ENCODE data around the gene TINCR.

Gene TINCR

DNA sequence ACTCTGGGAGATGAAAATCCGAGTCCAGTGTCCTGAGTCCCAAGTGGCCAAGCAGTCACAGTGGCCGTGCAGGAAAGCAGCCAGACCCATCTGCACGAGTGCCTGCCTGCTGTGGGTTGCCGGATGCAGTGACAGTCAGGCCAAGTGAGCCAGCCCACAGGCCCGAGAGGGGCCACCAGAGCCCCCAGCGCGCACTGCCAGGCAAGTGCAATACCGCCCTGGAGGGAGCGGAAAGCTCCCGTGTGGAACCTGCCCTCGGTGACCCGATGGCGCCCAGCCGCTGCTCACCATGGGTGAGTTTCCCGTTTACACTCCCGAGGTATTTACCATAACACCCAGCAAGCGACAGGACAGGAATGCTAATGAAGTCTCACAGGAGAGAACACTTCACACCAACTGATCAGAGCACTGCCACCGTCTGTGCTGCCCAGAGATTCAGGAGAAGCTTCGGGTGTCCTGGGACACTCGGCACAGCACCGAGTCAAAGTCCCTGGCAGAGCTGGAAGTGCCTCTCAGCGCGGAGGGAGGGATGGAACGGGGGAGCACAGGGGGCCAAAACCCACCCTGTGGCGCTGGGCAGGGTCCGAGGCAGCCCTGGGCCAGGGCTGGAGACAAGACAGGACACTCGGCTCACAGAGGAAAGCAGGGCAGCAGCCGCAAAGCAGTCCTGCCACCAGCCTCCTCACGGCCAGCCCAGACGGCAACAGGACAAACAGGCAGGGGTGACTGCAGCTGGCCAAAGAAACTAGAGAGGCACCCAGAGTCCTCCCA, 21.3 kb upstream of the TINCR start:
- DNase-seq (ENCODE audit: low read depth in 2 of 2) = no peak

DNA sequence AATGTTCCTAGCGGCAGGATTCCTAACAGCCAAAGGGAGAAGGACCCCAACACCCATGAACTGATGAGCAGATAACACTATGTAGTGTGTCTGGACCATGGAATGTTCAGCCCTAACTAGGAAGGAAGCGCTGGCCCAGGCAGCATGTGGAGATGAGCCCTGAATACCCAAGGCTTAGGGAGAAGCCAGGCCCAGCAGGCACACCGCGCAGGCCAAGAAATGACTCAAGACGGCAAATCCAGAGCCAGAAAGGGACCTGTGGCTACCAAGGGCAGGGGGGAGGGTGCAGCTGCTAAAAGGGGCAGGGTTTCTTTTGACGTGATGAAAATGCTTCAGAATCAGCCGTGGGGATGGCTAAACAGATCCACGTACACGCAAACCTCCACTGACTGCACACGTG, 20.7 kb upstream of the TINCR start:
- DNase-seq (ENCODE audit: low read depth in 2 of 2) = no peak

DNA sequence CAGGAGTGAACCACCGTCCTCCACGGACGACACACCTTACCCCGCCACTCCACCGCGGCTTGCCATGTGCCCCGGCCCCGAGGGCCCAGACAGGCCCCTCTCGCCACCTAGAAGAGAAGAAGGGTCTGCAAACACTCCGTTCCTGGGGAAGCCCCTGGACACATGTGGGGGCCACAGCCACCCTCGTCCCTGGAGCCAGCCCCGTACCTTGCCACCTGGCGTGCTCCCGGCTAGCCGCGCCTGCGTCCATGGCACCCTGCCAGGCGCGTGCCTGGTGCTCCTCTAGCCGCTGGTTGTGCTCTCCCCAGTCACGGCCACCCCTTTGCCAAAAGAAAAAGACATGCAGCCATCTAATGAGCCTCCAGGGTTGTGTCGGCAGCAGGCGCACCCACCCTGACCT, 19.9 kb upstream of the TINCR start:
- DNase-seq (ENCODE audit: low read depth in 2 of 2) = no peak

DNA sequence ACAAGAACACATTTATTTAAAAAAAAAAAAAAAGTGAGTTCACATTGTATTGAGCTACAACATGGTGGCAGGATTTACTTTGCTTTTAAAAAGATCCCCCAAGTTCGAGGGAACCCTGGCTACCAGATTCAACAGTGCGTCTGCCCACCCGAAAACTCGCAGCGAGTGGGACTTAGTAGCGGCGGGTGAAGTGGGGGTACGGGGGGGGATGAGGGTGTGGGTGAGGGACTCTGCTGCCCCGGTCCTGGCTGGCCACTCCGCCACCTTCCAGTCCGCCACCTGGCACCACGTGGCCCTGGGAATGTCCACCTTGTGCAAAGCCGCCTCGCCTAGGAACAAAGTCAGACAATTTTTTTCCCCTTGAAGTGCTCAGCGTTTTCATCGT, 19.3 kb upstream of the TINCR start:
- DNase-seq (ENCODE audit: low read depth in 2 of 2) = no peak

DNA sequence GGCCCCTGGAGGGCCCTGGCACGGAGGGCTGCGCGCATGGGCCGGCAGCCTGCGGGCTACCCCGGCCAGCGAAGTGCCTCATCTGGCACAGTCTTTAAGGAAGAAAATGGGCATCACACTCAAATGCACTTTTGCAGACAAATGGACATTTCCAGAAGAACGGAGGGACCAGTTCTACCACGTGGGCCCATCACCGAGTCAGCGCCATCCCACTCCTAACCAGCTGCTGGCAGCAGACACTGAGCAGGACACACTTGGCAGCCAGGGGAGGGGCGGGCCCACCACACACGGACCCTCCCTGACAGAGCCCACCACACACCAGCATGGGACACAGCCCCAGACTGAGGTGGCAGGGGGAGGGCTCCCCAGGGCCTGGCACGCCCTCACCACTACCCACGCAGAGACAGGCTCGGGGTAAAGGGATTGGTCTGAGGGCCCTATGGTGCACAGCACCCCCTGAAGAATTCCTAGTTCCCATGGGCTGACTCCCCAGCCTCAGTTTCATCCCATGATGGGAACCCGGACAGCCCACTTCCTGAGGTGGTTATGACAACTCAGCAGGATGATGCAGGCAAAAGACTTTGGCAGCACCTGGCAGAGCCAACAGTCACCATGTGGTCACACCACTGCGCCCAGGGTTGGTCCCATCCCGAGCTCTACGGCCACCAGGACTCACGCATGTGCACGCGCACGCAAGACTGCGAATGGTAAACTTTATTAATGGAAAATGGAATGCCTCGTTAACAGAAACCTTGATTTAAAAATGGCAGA, 18.7 kb upstream of the TINCR start:
- no peak for DNase-seq (ENCODE audit: low read depth in 2 of 2)

DNA sequence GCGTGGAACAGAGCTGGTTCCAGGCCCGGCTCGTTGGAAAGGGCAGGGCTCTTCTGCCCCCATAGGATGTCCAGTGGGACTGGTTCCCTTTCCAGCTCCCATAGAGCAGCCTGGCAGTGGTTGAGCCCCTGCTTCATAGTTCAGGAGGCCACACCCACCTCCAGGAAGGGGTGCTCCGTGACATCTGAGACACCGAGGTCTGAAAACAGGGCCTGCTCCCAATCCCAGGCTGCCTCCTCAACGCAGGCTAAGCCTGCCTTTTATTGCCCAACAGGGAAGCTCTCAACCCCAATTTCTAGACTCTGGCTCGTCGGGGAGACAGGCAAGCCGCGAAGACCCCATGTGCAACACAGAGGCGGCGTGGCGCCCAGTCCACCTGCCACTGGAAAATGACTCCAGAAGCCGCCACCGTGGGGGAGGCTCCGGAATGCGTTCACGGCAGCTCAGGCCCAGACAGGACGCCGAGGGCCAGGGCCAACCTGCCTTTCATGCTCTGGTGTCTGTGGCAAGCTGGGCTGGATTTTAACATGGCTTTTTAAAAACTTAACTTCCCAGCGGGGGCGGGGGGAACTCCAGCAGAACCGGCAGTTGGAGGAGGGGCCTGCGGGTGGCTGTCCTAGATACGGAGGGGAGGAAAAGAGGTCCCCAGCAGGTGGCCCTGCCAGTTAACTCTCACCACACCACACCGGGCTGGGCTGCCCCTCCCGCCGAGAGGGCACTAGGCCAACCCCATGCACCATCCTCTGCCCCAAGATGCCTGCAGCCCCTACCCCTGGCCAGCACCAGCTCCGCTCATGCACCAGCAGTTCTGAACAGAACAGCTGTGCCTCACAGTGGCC, 17.9 kb upstream of the TINCR start:
- DNase-seq (ENCODE audit: low read depth in 2 of 2) = peak; percentile 13 to 23

DNA sequence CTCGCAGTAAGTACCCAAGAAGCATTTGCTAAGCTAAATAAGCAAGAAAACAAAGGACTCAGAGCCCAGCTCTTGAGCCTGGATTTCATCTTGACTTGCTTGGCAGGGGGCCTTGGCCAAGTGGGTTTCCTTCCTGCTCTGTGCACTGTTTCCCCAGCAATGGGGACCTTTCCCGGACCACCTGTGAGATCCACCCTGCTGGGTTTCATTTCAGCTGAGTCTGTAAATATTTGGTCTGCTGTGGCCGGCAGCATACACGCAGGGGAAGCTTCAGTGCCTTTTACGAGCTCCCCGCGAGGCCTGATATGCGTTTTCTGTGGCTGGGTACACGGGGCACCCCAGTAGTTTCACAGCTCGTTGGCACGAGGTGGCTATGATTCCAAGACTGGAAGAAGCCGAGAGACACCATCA, 12.4 kb upstream of the TINCR start:
- DNase-seq (ENCODE audit: low read depth in 2 of 2) = no peak

DNA sequence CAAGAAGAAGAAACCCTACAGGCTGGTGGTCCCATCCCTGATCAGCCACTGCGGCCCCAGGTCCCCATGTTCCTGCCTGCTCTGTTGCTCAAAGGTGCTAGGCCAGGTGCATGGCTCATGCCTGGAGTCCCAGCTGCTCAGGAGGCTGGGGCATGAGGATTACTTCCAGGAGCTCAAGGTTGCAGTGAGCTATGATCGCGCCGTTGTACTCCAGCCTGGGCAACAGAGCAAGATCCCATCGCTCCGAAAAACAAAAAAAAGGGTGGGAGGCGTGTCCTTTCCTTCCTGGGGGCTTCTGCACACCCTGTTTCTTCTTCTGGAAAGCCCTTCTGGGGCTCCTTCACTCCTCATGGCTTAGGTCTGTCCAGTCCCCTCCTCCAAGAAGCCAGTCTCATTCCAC, 11.9 kb upstream of the TINCR start:
- no peak for DNase-seq (ENCODE audit: low read depth in 2 of 2)

DNA sequence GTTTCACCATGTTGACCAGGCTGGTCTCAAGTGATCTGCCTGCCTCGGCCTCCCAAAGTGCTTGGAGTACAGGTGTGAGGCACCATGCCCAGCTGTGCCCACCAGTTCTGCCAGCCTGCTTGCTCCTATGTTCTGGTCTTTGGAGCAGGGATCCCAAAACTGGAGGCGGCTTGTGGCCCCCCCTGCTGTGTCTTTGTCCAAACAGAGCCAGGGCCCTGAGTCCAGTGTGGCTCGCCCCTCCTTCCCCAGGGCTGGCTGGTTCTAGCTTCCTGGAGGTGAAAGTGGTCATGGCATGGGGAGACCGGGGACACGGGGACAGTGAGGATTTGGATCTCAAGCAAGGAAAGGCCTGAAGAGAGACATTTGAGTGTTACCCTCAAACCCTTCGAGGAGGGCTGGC, 11.5 kb upstream of the TINCR start:
- no peak for DNase-seq (ENCODE audit: low read depth in 2 of 2)

DNA sequence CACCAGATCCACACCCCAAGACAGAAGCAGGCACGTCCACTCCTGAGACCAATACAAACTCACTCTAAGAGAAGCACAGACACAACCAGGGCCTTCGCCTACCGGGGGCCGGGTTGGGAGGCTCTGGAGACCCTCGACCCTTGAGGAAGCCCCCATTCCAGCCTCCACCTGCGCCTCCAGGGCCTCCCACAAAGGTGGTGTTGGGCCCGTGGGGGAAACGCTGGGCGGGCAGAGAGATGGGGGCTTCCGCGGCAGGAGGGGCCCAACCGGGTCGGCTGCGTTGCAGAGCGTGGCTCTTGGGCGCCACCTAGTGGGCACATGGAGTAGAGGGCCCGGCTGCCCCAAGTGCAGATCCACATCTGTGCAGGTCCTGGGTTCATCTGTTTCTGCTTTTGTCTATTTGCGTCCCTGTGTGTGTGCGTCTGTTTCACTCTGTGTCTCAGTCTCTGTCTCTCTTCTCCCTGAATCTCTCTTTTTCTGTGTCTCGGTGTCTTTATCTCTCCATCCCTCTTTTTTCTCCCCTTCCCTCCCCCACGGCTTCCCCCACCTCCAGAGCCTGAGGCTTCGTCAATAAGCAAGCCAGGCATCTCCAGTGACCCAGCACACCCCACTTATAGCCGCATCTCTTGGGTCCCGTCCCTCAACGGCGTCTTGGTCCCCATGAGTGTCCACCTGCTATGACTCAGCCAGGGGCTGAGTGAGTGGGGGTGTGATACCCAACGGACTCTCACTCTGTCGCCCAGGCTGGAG, 10.5 kb upstream of the TINCR start:
- peak; percentile 42 to 67 for DNase-seq (ENCODE audit: low read depth in 2 of 2)

DNA sequence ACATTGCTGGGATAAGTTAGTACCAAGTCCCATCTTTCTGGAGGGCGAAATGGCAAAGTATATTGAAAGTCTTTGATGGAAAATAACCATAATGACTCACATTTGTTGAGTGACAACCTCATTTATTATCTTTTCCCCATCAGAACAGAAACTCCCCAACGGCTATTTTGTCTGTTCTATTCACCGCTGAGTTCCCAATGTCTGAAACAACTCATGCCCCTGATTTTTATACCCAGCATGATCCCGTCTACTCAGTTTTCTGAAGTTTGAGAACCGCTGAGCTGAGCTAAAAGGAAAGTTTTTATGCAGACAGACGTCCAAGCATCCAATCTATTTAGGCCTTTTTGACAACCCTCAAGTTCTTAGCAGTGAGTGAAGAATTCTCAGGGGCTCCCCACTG, 7.8 kb upstream of the TINCR start:
- DNase-seq (ENCODE audit: low read depth in 2 of 2) = no peak

DNA sequence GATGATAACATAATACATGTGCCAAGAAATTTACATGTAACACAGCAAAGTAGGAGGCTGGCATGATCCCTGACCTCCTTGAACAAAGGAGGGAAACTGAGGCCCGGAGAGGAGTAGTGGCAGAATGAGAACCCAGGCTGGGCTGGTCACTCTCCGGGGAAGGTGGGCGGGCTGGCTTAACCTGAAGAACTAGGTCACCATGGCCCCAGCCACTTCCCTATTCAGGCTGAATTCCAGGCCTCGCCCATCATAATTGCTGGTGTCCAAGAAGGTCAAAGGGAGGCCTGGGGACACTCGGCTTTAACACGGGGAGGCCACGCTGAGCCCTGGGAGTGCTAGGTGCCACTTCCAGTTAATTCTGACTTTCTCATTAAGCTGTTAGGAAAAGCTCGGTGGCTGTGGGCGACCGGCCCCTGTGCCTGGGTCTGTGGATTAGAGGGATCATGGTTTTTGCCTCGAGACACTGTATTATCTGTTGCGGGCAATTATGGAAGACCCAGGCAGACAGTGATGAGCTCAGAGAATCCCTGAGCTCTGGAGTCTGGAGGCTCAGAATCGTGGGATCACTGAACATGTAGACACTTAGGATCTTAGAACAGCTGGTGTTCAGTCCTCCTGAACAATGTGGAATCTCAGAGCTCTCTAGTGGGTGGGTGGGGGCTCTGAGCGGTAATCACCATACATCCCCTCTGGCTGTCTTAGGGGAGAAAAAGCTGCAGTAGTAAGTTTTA, 5.0 kb upstream of the TINCR start:
- no peak for DNase-seq (ENCODE audit: low read depth in 2 of 2)

DNA sequence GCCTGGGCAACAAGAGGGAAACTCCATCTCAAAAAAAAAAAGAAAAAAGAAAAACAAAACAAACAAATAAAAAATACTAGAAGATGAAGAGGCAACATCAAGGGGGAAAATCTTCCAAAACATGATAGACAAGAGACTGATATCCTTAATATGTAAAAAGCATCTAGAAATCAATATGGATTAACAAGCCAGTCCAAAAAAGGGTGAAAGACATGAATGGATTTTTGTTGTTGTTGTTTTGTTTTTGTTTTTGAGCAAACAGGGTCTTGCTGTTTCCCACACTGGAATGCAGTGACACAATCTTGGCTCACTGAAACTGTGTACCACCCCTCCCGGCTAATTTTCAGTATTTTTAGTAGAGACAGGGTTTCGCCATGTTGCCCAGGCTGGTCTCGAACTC, 4.0 kb upstream of the TINCR start:
- DNase-seq (ENCODE audit: low read depth in 2 of 2) = no peak

DNA sequence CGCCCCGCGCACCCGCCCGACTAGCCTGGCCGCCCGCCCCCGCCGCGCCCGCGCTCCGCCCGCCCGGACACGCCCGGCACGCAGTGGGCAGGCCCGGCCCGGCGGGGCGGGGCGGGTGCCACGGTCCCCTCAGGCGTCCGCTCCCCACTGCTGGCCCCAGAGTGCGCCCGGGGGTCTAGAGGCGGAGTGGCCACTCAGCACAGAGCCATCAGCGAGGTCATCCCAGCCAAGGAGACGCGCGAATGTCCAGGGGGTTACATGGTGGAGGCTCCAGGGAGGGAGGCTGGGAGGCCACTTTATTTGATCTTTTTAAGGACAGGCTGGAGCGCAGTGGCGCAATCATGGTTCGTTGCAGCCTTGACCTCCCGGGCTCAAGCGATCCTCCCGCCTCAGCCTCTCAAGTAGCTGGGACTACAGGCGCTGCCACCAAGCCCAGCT, 236 bp upstream of the TINCR start:
- no peak for DNase-seq (ENCODE audit: low read depth in 2 of 2)

DNA sequence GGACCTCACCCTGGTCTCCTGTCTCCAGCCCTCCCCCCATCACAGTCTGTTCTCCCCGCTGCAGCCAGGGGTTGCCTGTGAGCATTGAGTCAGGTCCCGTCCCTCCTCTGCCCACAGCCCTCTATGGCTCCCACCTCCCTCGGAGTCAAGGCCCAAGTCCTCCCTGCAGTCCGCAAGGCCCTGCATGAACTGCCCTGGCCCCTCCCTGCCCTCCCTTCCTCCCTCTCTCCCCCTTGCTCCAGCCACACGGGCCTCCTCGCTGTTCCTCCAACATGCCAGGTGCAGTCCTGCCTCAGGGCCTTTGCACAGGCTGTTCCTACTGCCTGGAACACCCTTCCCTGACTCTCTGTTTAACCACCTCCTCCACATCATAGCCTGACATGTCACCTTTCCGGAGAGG, 2.8 kb downstream of the TINCR start:
- DNase-seq (ENCODE audit: low read depth in 2 of 2) = no peak

DNA sequence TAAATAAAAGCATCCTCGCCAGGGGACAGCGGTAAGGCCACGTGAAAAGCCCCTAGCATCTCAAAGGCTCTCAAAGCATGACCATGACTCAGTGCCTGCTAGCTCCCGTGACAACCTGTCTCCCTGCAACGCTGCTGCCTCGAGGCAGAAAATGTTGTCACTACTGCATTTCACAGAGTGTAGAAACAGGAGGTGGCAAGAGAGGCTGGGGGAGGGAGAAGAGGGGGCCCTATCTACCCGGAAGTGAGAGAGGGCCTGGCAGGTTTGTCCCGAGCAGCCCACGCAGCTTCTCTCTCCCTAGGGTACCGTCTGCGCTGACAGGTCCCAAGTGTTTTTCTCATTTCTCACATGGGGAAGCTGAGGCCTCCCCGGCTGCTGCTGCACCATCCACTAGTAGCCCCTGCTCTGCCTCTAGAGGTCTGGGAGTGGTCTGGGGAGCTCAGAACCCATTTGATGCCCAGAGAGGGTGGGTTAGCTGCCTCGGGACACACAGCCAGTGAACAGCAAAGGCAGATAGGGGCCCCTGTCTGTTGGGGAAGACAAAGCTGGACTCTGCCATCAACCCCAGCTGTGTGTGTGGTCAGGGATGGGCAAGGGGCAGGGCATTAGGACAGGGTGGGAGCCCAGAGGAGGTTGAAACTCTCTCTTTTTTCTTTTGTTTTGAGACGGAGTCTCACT, 3.7 kb downstream of the TINCR start:
- no peak for DNase-seq (ENCODE audit: low read depth in 2 of 2)

DNA sequence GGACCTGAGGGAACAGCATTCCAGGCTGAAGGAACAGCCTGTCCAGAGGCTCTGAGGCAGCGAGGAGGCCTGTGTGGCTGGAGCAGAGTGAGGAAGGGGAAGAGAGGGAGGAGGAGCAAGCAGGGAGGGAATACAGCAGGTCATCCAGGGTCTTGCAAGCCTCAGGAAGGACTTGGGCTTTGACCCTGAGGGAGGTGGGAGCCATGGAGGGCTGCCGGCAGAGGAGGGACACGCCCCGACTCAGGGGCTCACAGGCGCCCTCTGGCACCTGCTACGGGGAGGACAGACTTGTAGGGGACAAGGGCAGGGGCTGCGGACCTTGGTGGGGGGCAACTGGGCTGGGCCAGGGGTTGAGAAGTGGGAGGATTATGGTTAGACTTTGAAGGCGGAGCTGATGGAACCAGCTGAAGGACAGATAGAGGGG, 4.7 kb downstream of the TINCR start:
- no peak for DNase-seq (ENCODE audit: low read depth in 2 of 2)

DNA sequence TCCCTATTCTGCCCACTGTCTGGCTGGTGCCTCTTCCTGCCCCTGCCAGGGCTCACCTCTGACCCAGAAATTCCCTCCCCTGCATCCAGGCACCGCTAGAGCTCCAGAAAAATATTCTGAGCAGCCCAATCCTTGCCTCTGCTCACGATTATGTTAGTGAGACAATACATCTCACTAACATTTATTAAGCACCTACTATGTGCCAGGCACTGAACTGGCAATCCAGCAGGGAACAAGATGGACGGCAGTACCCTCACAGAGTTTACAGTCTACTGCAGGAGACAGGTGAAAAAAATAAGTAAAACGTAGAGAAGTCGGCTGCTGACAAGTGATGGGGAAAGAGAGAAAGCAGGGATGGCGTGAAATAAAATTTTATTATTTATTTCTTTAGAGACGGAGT, 5.5 kb downstream of the TINCR start:
- DNase-seq (ENCODE audit: low read depth in 2 of 2) = no peak

DNA sequence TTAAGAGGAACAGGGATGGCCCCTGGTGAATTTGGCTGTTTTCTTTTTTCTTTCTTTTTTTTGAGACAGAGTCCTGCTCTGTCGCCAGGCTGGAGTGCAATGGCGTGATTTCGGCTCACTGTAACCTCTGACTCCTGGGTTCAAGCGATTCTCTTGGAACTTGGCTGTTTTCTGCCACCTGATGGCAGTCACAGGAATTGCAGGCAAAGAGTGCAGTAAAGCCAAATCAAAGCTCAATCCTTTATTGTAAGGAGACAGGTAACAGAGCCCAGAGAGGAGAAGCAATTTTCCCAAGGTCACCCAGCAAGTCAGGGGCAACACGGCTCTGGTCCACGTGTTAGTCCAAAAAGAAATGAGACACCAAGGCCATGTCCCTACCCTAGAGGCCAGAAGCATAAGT, 6.2 kb downstream of the TINCR start:
- DNase-seq (ENCODE audit: low read depth in 2 of 2) = no peak

DNA sequence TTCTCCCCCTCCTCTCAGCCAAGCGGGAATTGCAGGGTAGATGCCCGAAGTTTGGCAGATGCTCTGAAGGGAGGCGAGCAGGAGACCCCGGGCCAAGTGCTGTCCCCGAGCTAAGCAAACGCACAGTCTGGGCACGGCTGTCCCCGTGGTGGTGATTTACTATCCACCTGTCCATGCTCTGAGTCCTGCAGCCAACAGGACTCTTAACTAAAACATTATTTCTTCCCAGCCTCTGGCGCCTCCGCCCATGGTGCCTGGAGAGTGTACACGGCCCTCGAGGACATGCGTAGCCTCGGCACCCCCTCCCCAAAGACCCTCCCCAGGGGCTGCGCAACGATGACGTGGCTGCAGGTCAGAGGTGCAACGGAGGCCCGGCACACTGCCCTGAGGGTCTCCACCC, 7.6 kb downstream of the TINCR start:
- no peak for DNase-seq (ENCODE audit: low read depth in 2 of 2)

DNA sequence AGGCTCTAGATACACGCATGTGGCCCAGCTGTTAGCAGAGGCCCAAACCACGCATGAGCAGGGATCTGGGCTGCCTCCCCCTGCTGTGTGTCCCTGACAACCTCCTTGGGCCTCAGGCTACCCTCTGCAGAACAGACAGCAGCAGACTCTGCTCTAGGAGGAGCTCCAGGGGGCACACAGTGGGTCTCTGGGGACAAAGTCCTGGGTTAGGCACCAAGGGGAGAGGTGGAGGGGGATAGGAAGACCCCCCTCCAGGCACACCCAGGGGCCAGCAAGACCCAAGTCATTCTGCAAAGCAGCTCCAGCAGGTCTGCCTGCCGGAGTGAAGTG, 8.0 kb downstream of the TINCR start:
- DNase-seq (ENCODE audit: low read depth in 2 of 2) = no peak

Data from stimulated activated CD4-positive, alpha-beta T cell treated with anti-CD3 and anti-CD28 coated beads, Interleukin-4, amount 100 ng/mL, for 48 hours (primary cell).